ENCODE data around the gene CLBA1. TPM values are rescaled to one million over a fixed set of nuclear protein-coding genes. Genes with fewer than 3 reads are reported as not detected.

Gene CLBA1
- total RNA-seq, 6 experiments from 2014 or later: 1.5 to 3.3 (median 2.5) TPM

- WGBS (ENCODE audit: insufficient coverage, low coverage, low lambda C conversion rate, missing lambda C conversion rate): 77% methylated on average over 3 of the region's 20 CpGs
- Histone ChIP-seq H3K4me1 (no peaks in the 10 kb centered on the region), H3K27me3 (no peaks in the 10 kb centered on the region), H3K4me3 (no peak overlapping the region), H3K27ac (no peak overlapping the region), H3K9me3 (no peaks in the 10 kb centered on the region), H3K36me3 (peaks cover 0 to 2% (median 0%) of the 10 kb centered on the region in 4 donors)
- peak in 1 of 3 donors; percentile 30 for DNase-seq
- TF ChIP-seq CTCF (IDR thresholded peaks at IDR 0.05) (no peak), POLR2A (IDR thresholded peaks at IDR 0.05) (no peak)
- intact Hi-C loops (cut with DNase I): no loop called here
- peak in 2 of 4 donors; percentile 12 to 17 for ATAC-seq
Observed at GRCh38 chr14:105005329-105005928, 19.8 kb downstream of the CLBA1 start.

DNA sequence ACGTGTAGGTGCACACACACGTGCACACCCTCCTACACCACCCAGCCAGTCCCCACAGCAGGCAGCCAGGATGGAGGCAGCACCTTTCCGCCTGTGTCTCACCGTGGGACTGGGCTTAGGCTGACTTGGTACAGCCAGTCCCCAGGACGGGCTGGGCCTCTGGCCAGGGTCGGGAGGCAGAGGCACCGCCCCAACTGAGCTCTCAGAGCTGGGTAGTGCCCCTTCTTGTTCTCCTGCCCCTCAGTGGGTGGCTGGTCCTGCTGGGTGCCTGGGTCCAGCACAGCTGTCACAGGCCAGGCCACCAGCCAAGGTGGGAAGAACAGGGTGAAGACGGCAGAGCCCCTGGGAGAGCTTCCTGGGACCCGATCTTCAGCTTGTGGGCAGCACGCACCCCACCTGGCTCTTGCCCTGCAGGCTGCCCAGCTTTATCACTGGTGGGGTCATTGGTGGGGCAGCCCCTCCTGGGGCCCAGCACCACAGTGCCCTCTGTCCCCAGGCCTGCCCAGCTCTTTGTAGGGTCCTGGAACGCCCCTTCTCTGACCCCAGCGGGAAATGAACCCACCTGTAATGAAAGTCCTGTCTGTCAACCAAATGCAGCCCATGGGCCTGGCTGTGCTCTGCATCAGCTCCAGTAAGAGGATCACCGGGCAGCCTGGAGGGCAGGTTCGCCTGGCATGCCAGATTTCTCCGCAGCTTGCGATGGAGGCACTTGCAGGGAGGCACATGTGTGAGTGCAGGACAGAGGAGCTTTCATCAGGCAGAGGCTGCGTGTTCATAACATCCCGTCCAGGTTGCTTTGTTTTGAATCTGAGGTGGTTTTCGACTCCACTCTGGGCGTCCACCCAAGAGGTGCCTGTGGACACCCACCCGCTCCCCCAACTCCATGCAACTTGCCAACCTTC, 20.6 kb downstream of the CLBA1 start:
- Histone ChIP-seq H3K36me3 (peaks cover 0 to 9% (median 2%) of the 10 kb centered on the region in 4 donors), H3K27ac (no peak overlapping the region), H3K4me1 (no peaks in the 10 kb centered on the region), H3K27me3 (no peaks in the 10 kb centered on the region), H3K9me3 (no peaks in the 10 kb centered on the region), H3K4me3 (no peak overlapping the region)
- intact Hi-C loops (cut with DNase I): no loop called here
- DNase-seq (peak in 1 of 3 donors; percentile 31), ATAC-seq (peak in 2 of 4 donors; percentile 6 to 9)
- WGBS (ENCODE audit: insufficient coverage, low coverage, low lambda C conversion rate, missing lambda C conversion rate): 100% methylated on average over 1 of the region's 21 CpGs
- TF ChIP-seq POLR2A (IDR thresholded peaks at IDR 0.05) (no peak), CTCF (IDR thresholded peaks at IDR 0.05) (no peak)

GRCh38 chr14:105006831-105007592, 21.4 kb downstream of the CLBA1 start:
- no peaks in the 10 kb centered on the region for H3K9me3 ChIP-seq
- H3K27ac ChIP-seq: no peak overlapping the region
- peaks cover 0 to 9% (median 3%) of the 10 kb centered on the region in 4 donors for H3K36me3 ChIP-seq
- TF ChIP-seq CTCF (IDR thresholded peaks at IDR 0.05) (no peak), POLR2A (IDR thresholded peaks at IDR 0.05) (no peak)
- H3K4me3 ChIP-seq: no peak overlapping the region
- no peaks in the 10 kb centered on the region for H3K4me1 ChIP-seq
- H3K27me3 ChIP-seq: no peaks in the 10 kb centered on the region
- DNase-seq (peak in 1 of 3 donors; percentile 31), ATAC-seq (no peak)
- WGBS (ENCODE audit: insufficient coverage, low coverage, low lambda C conversion rate, missing lambda C conversion rate): 94% methylated on average over 9 of the region's 21 CpGs
- intact Hi-C loops (cut with DNase I): no loop called here

GRCh38 chr14:105007593-105008264, 22.1 kb downstream of the CLBA1 start:
- intact Hi-C loops (cut with DNase I): no loop called here
- WGBS (ENCODE audit: insufficient coverage, low coverage, low lambda C conversion rate, missing lambda C conversion rate): no CpG with 5 or more reads among the region's 19 CpGs
- TF ChIP-seq POLR2A (IDR thresholded peaks at IDR 0.05) (no peak), CTCF (IDR thresholded peaks at IDR 0.05) (no peak)

More at GRCh38 chr14:105007593-105008264, 22.1 kb downstream of the CLBA1 start:
- DNase-seq (no peak), ATAC-seq (no peak)
- H3K4me1 ChIP-seq: no peaks in the 10 kb centered on the region
- no peak overlapping the region for H3K27ac ChIP-seq
- H3K9me3 ChIP-seq: no peaks in the 10 kb centered on the region
- peaks cover 0 to 9% (median 3%) of the 10 kb centered on the region in 4 donors for H3K36me3 ChIP-seq
- H3K27me3 ChIP-seq: no peaks in the 10 kb centered on the region
- no peak overlapping the region for H3K4me3 ChIP-seq
